ENCODE measurements around the gene CAPN11. TPM values are rescaled to one million over a fixed set of nuclear protein-coding genes. Genes with fewer than 3 reads are reported as not detected.

CAPN11 gene
- polyA plus RNA-seq, 1 donor from 2014 or later, result not detected

GRCh38 chr6:44166591-44167184, 8.1 kb downstream of the CAPN11 start:
- H3K9me3 ChIP-seq (ENCODE audit: low read length), result no peaks in the 10 kb centered on the region
- H2AFZ ChIP-seq (ENCODE audit: low read depth, low read length), result no peak overlapping the region
- TF ChIP-seq REST (IDR thresholded peaks at IDR 0.05; ENCODE audit: borderline replicate concordance), result no peak
- TF ChIP-seq RAD21 (conservative IDR thresholded peaks at IDR 0.05), result no peak
- TF ChIP-seq POLR2AphosphoS5 (IDR thresholded peaks at IDR 0.05), result no peak
- no peak for TF ChIP-seq TAF1 (IDR thresholded peaks at IDR 0.05; ENCODE audit: low read depth)
- no peak for TF ChIP-seq MXI1 (conservative IDR thresholded peaks at IDR 0.05; ENCODE audit: poor library complexity, severe bottlenecking)
- no peak for TF ChIP-seq EP300 (conservative IDR thresholded peaks at IDR 0.05; ENCODE audit: poor library complexity, severe bottlenecking)
- TF ChIP-seq EZH2 (IDR thresholded peaks at IDR 0.05; ENCODE audit: borderline replicate concordance, insufficient read depth, low read length, poor library complexity, severe bottlenecking), result no peak
- TF ChIP-seq CTCF (IDR thresholded peaks at IDR 0.05; ENCODE audit: poor library complexity, severe bottlenecking), result no peak
- TF ChIP-seq SMC3 (conservative IDR thresholded peaks at IDR 0.05; ENCODE audit: poor library complexity), result no peak
- H3K36me3 ChIP-seq (ENCODE audit: insufficient read depth, low read length), result no peaks in the 10 kb centered on the region
- H3K79me2 ChIP-seq (replicated peaks; ENCODE audit: insufficient read depth, low read length), result no peaks in the 10 kb centered on the region
- no peak overlapping the region for H3K27ac ChIP-seq (ENCODE audit: low read length)
- H3K27me3 ChIP-seq (ENCODE audit: insufficient read depth, low read depth, low read length), result no peaks in the 10 kb centered on the region
- H3K9ac ChIP-seq (ENCODE audit: low read length), result no peak overlapping the region
- no peak overlapping the region for H3K4me3 ChIP-seq (ENCODE audit: low read length)
- no peaks in the 10 kb centered on the region for H3F3A ChIP-seq (ENCODE audit: insufficient read depth, low read length, poor library complexity, severe bottlenecking)
- no peak overlapping the region for H3K4me2 ChIP-seq (ENCODE audit: low read length)
- no peaks in the 10 kb centered on the region for H3K9me2 ChIP-seq (ENCODE audit: insufficient read depth, low read length)
- H4K20me1 ChIP-seq (ENCODE audit: insufficient read depth), result no peaks in the 10 kb centered on the region

- H2AFZ ChIP-seq (ENCODE audit: low read depth, low read length), result no peak overlapping the region
- no peaks in the 10 kb centered on the region for H3K36me3 ChIP-seq (ENCODE audit: insufficient read depth, low read length)
- TF ChIP-seq EP300 (conservative IDR thresholded peaks at IDR 0.05; ENCODE audit: poor library complexity, severe bottlenecking) (no peak), CTCF (IDR thresholded peaks at IDR 0.05; ENCODE audit: poor library complexity, severe bottlenecking) (no peak), MXI1 (conservative IDR thresholded peaks at IDR 0.05; ENCODE audit: poor library complexity, severe bottlenecking) (no peak), SMC3 (conservative IDR thresholded peaks at IDR 0.05; ENCODE audit: poor library complexity) (no peak), EZH2 (IDR thresholded peaks at IDR 0.05; ENCODE audit: borderline replicate concordance, insufficient read depth, low read length, poor library complexity, severe bottlenecking) (no peak), RAD21 (conservative IDR thresholded peaks at IDR 0.05) (no peak), REST (IDR thresholded peaks at IDR 0.05; ENCODE audit: borderline replicate concordance) (no peak), POLR2AphosphoS5 (IDR thresholded peaks at IDR 0.05) (no peak), TAF1 (IDR thresholded peaks at IDR 0.05; ENCODE audit: low read depth) (no peak)
- H3K9ac ChIP-seq (ENCODE audit: low read length), result no peak overlapping the region
- H3K27ac ChIP-seq (ENCODE audit: low read length), result no peak overlapping the region
- no peaks in the 10 kb centered on the region for H3K9me2 ChIP-seq (ENCODE audit: insufficient read depth, low read length)
- H3K27me3 ChIP-seq (ENCODE audit: insufficient read depth, low read depth, low read length), result no peaks in the 10 kb centered on the region
- H3K4me3 ChIP-seq (ENCODE audit: low read length), result no peak overlapping the region
- H3F3A ChIP-seq (ENCODE audit: insufficient read depth, low read length, poor library complexity, severe bottlenecking), result no peaks in the 10 kb centered on the region
- no peaks in the 10 kb centered on the region for H4K20me1 ChIP-seq (ENCODE audit: insufficient read depth)
- H3K9me3 ChIP-seq (ENCODE audit: low read length), result no peaks in the 10 kb centered on the region
- no peak overlapping the region for H3K4me2 ChIP-seq (ENCODE audit: low read length)
- H3K79me2 ChIP-seq (replicated peaks; ENCODE audit: insufficient read depth, low read length), result no peaks in the 10 kb centered on the region
Measured at GRCh38 chr6:44167567-44167966, 8.9 kb downstream of the CAPN11 start.

Measured in neural cell (in vitro differentiated cells).